C4-2B (cell line): ENCODE measurements around the gene ERC2.

ENCODE experiments used
- H3K27ac ChIP-seq: fragments of 450-650 bp; 2 replicates; pipeline ENCODE4 v1.5.1; 2017
- CTCF ChIP-seq: fragments of 450-650 bp; conservative IDR thresholded peaks from 2 replicates; pipeline ENCODE4 v1.5.1; 2017; ENCODE audit warnings: mild to moderate bottlenecking
- ZFX ChIP-seq: fragments of 450-650 bp; IDR thresholded peaks from 2 replicates; pipeline ENCODE4 v1.6.1; 2017

ERC2 gene

GRCh38 chr3:55621026-55621422 lies 847.2 kb downstream of the ERC2 start:
- H3K27ac ChIP-seq = no peak overlapping the region
- TF ChIP-seq CTCF (no peak), ZFX (no peak)

GRCh38 chr3:55620351-55621025 lies 847.8 kb downstream of the ERC2 start:
- TF ChIP-seq ZFX (no peak), CTCF (no peak)
- H3K27ac ChIP-seq = no peak overlapping the region; the same call in 1 of the 2 replicates

- no peak overlapping the region for H3K27ac ChIP-seq
Measured at GRCh38 chr3:55619046-55619808, 849.0 kb downstream of the ERC2 start.

GRCh38 chr3:55617385-55617784 lies 850.9 kb downstream of the ERC2 start:
- H3K27ac ChIP-seq = peak overlapping the region; percentile 43; the same call in 1 of the 2 replicates
- TF ChIP-seq CTCF (no peak), ZFX (no peak)

More at GRCh38 chr3:55619046-55619808, 849.0 kb downstream of the ERC2 start:
- TF ChIP-seq CTCF (no peak), ZFX (no peak)

GRCh38 chr3:55616803-55617202 lies 851.5 kb downstream of the ERC2 start:
- TF ChIP-seq ZFX (no peak), CTCF (no peak)
- peak overlapping the region; percentile 43 for H3K27ac ChIP-seq

GRCh38 chr3:55615694-55616295 lies 852.5 kb downstream of the ERC2 start:
- H3K27ac ChIP-seq = peak overlapping the region; percentile 53
- no peak for TF ChIP-seq ZFX

- H3K27ac ChIP-seq = peak overlapping the region; percentile 53
- no peak for TF ChIP-seq CTCF
- no peak for TF ChIP-seq ZFX
Measured at GRCh38 chr3:55615039-55615693, 853.1 kb downstream of the ERC2 start.
